AG04450 (cell line): ENCODE results near the gene PLVAP. TPM values are rescaled to one million over a fixed set of nuclear protein-coding genes. Genes with fewer than 3 reads are reported as not detected.

ENCODE experiments used
- CTCF ChIA-PET: fragments of 300-600, 350-600 bp; formaldehyde crosslinking; extraction: SDS; loops from one replicate; lab custom pipeline; 2022; ENCODE audit warnings: antibody characterized with exemption, inconsistent platforms; lab: Charles Lee
- POLR2A ChIA-PET: fragments of 350-600 bp; formaldehyde crosslinking; extraction: SDS; loops from one replicate; lab custom pipeline; 2021; ENCODE audit warnings: antibody characterized with exemption, inconsistent platforms; lab: Yijun Ruan, JAX
- DNase-seq: peaks from one replicate; pipeline ENCODE4 v3.0.0-alpha.2; 2011; ENCODE audit warnings: low read depth, low spot score
- H3K27ac ChIP-seq: one replicate; pipeline ENCODE4 v1.5.1; 2012; ENCODE audit warnings: low read depth, low read length, control low read depth
- H3K27me3 ChIP-seq: one replicate; pipeline ENCODE4 v1.6.0; 2012; ENCODE audit warnings: low read length; ENCODE audit not compliant: control insufficient read depth, insufficient read depth
- H3K4me3 ChIP-seq: 2 replicates; pipeline ENCODE4 v1.5.1; 2011; ENCODE audit warnings: mild to moderate bottlenecking, low read depth, low read length, control low read depth
- H3K9me3 ChIP-seq: 2 replicates; pipeline ENCODE4 v1.5.1; 2012; ENCODE audit warnings: low read length; ENCODE audit not compliant: control insufficient read depth, insufficient read depth
- CTCF ChIP-seq: IDR thresholded peaks from 2 replicates; pipeline ENCODE4 v1.5.1; 2011; ENCODE audit warnings: low read depth, low read length, control low read depth, inconsistent platforms
- polyA plus RNA-seq: library from polyadenylated mRNA; depleted of rRNA; stranded (reverse); fragments of >200 nt; gene quantifications from 2 replicates; pipeline ENCODE4 v1.2.3, GENCODE V29; 2011

Gene PLVAP
- polyA plus RNA-seq, 1 experiment: not detected

GRCh38 chr19:17406046-17406886 is 29.1 kb upstream of the PLVAP start:
- DNase-seq: no peak
- ChIA-PET CTCF (interaction anchor here (1.3 kb wide), 1 partner anchor 16 kb away, joined by 3 read pairs; no protein-coding TSS in a partner anchor), POLR2A (no interaction called here)
- Histone ChIP-seq H3K9me3 (no peaks in the 10 kb centered on the region; the same call in 1 of the 2 replicates), H3K4me3 (no peak overlapping the region), H3K27ac (no peak overlapping the region), H3K27me3 (peaks cover 2% of the 10 kb centered on the region)
- TF ChIP-seq CTCF: no peak

GRCh38 chr19:17405250-17406045 is 28.3 kb upstream of the PLVAP start, which contains the start of gene BST2:
BST2 (minus strand) TSS chr19:17405630; CDS start chr19:17405575, 55 bp downstream.
- CTCF ChIA-PET: interaction anchor here (1.3 kb wide), 1 partner anchor 15 kb away, joined by 3 read pairs; no protein-coding TSS in a partner anchor
- Histone ChIP-seq H3K4me3 (no peak within 1 kb of the TSS), H3K27me3 (peaks cover 2% of the 10 kb centered on the region), H3K27ac (no peak within 1 kb of the TSS), H3K9me3 (no peaks in the 10 kb centered on the region; the same call in 1 of the 2 replicates)
- POLR2A ChIA-PET: interaction anchor here (0.7 kb wide), 1 partner anchor 14 kb away, joined by 4 read pairs; the partner anchor contains the start of gene MVB12A
- no peak for TF ChIP-seq CTCF
- DNase-seq: no peak

- no peak overlapping the region for H3K27ac ChIP-seq
- no peak for TF ChIP-seq CTCF
- peaks cover 2% of the 10 kb centered on the region for H3K27me3 ChIP-seq
- no peaks in the 10 kb centered on the region; the same call in 1 of the 2 replicates for H3K9me3 ChIP-seq
- ChIA-PET CTCF (no interaction called here), POLR2A (interaction anchor here (0.7 kb wide), 1 partner anchor 15 kb away, joined by 4 read pairs; the partner anchor contains the start of gene MVB12A)
- H3K4me3 ChIP-seq: no peak overlapping the region
- DNase-seq: no peak
These were observed 27.6 kb upstream of the PLVAP start for GRCh38 chr19:17404621-17405249.

- no peaks in the 10 kb centered on the region; the same call in 1 of the 2 replicates for H3K9me3 ChIP-seq
- no peak overlapping the region for H3K27ac ChIP-seq
- TF ChIP-seq CTCF: no peak
- H3K27me3 ChIP-seq: peaks cover 2% of the 10 kb centered on the region
- no peak for DNase-seq
- ChIA-PET CTCF (interaction anchor here (1.2 kb wide), 1 partner anchor 18 kb away, joined by 6 read pairs; no protein-coding TSS in a partner anchor), POLR2A (interaction anchor here (0.7 kb wide), 1 partner anchor 178 kb away, joined by 6 read pairs; the partner anchor contains the start of gene OCEL1)
- no peak overlapping the region for H3K4me3 ChIP-seq
These were observed 26.9 kb upstream of the PLVAP start for GRCh38 chr19:17404015-17404414.
